Measurements from ENCODE around the gene C18orf32.

C18orf32 gene

DNA sequence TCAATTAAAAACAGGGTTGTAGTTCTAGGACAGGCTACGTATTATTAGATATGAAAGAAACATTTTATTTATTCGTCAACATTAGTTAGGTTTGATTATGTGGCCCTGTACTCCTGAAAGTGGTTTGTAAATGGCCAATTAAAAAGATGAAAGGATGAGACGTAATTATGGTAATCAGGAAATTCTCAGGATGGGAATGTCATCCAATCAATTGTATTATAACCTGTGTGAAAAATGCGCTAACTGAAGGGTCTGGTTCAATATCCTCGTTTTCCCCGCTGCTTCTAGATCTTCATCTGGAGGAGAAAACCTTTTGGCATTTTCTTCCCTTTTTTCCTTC is 5.6 kb upstream of the C18orf32 start:
- CTCF ChIA-PET, result interaction anchor here (0.6 kb wide), 1 partner anchor 134 kb away, joined by 3 read pairs; no protein-coding TSS in a partner anchor
- TF ChIP-seq, protein P1, sequence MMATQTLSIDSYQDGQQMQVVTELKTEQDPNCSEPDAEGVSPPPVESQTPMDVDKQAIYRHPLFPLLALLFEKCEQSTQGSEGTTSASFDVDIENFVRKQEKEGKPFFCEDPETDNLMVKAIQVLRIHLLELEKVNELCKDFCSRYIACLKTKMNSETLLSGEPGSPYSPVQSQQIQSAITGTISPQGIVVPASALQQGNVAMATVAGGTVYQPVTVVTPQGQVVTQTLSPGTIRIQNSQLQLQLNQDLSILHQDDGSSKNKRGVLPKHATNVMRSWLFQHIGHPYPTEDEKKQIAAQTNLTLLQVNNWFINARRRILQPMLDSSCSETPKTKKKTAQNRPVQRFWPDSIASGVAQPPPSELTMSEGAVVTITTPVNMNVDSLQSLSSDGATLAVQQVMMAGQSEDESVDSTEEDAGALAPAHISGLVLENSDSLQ (IDR thresholded peaks at IDR 0.05), result no peak
- TF ChIP-seq SP1 (IDR thresholded peaks at IDR 0.05) (no peak), FOXM1 (IDR thresholded peaks at IDR 0.05; ENCODE audit: borderline replicate concordance) (no peak), BHLHE40 (IDR thresholded peaks at IDR 0.05; ENCODE audit: borderline replicate concordance) (no peak), HDGF (IDR thresholded peaks at IDR 0.05; ENCODE audit: borderline replicate concordance) (no peak), TARDBP (IDR thresholded peaks at IDR 0.05) (no peak), L3MBTL2 (conservative IDR thresholded peaks at IDR 0.05) (no peak), ZNF384 (IDR thresholded peaks at IDR 0.05) (no peak), FOXK2 (IDR thresholded peaks at IDR 0.05) (no peak), CTBP1 (IDR thresholded peaks at IDR 0.05; ENCODE audit: borderline replicate concordance) (no peak)
- POLR2A ChIA-PET, result interaction anchor here (0.8 kb wide), 1 partner anchor 21 kb away, joined by 3 read pairs; no protein-coding TSS in a partner anchor
- DNase-seq (ENCODE audit: extremely low spot score), result no peak

DNA sequence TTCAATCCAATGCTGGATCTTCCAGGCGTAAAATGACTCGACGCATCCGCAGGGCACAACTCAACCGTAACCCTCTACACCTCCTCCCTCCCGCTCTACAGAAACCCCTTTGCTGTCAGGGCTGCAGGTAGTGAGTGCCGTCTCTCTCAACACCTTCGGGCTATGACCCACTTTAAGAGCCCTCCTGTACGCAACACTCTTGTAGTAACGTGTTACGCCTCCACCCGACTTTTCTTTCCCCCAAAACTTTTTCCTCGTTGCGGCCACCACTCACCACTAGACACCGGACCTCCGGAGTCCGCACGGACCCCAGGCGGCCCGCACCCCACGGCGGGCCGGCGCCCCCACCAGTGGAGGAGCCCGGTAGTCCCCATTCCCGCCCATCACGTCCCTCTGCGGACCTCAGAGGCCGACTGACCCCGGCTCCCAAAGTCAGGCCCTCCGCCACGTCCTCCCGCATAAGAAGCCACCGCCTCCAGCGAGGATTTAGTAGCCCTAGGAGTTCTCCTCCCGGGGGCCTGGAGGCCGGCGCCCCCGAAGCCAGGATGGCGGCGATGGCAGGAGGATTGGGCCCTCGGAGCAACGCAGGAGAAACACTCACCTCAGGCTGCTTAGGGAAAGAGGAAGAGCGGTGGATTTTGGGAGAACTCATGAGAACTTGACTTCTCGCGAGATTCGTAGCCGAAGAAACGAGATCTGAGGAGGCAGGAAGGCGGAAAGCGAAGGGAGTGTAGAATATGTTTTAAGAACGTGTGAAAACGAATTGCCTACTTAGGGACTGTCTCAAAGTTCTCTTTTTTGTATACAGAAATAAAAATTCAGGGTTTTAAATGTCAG is 5.0 kb upstream of the C18orf32 start, which contains the start of gene RPL17:
Gene RPL17, minus strand, starts transcription at position 609 of the 837 bp plus-strand sequence.
- TF ChIP-seq ARNT (IDR thresholded peaks at IDR 0.05) (no peak), TARDBP (IDR thresholded peaks at IDR 0.05) (no peak), FOXK2 (IDR thresholded peaks at IDR 0.05) (no peak), CTBP1 (IDR thresholded peaks at IDR 0.05; ENCODE audit: borderline replicate concordance) (no peak), L3MBTL2 (conservative IDR thresholded peaks at IDR 0.05) (peak; percentile 48), SP1 (IDR thresholded peaks at IDR 0.05) (peak; percentile 78; the same call in 1 of the 2 replicates), ELF4 (IDR thresholded peaks at IDR 0.05) (peak; percentile 87), NFRKB (IDR thresholded peaks at IDR 0.05) (no peak)
- TF ChIP-seq, protein P1 (IDR thresholded peaks at IDR 0.05), result no peak; the same call in 1 of the 2 replicates
- CTCF ChIA-PET, result no interaction called here
- POLR2A ChIA-PET, result interaction anchor here (0.8 kb wide), 1 partner anchor 22 kb away, joined by 3 read pairs; no protein-coding TSS in a partner anchor
- DNase-seq (ENCODE audit: extremely low spot score), result peak; percentile 80

DNA sequence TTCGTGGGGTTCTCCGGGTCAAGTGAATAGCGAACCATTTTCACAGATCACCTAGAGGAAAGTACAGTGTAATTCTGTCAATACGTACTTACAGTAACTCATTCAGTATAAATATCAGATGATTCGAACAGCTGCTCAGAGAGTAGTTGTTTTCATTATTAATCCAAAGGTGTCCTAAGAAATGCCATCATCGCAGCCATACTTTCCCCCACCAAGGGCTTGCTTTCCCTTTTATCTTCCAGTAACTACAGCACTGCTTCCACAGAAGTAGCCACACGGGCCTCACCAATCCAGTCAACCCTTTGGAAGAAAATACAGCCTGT is 4.5 kb upstream of the C18orf32 start:
- TF ChIP-seq, protein P1 (IDR thresholded peaks at IDR 0.05), result no peak
- TF ChIP-seq SP1 (IDR thresholded peaks at IDR 0.05) (no peak), ZNF384 (IDR thresholded peaks at IDR 0.05) (no peak), HDGF (IDR thresholded peaks at IDR 0.05; ENCODE audit: borderline replicate concordance) (no peak), CTBP1 (IDR thresholded peaks at IDR 0.05; ENCODE audit: borderline replicate concordance) (no peak), ARNT (IDR thresholded peaks at IDR 0.05) (no peak), NFRKB (IDR thresholded peaks at IDR 0.05) (no peak), BHLHE40 (IDR thresholded peaks at IDR 0.05; ENCODE audit: borderline replicate concordance) (no peak), FOXM1 (IDR thresholded peaks at IDR 0.05; ENCODE audit: borderline replicate concordance) (no peak), TARDBP (IDR thresholded peaks at IDR 0.05) (no peak), FOXK2 (IDR thresholded peaks at IDR 0.05) (no peak), LEF1 (IDR thresholded peaks at IDR 0.05; ENCODE audit: borderline replicate concordance) (no peak), L3MBTL2 (conservative IDR thresholded peaks at IDR 0.05) (no peak), ELF4 (IDR thresholded peaks at IDR 0.05) (no peak), SUZ12 (IDR thresholded peaks at IDR 0.05) (no peak), FOXA1 (IDR thresholded peaks at IDR 0.05) (no peak)
- ChIA-PET CTCF (no interaction called here), POLR2A (no interaction called here)
- no peak for DNase-seq (ENCODE audit: extremely low spot score)

DNA sequence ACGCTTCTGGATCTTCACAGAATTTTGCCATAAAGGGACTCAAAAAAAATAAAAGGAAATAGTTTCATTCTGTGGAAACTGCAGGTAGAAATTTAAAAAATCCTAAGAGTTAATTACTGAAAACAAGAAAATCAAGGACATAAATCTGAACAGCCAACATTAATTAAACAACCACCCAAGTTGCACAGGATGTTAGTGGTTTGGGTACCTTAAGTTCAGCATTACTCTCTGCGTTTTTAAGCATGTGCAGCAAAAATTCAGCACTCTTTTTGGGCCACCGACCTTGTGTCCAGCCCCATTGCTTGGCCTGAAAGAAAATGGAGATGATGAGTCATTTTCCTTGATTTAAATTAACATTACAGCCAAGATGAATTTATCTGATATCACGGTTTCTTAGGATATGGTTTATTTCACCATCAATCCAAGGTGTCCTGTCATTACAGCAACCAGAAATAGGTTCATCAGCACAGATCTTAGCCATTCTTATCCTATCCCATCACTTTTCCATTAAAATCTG is 3.3 kb upstream of the C18orf32 start:
- POLR2A ChIA-PET, result interaction anchor here (0.9 kb wide), 1 partner anchor 270 kb away, joined by 3 read pairs; no protein-coding TSS in a partner anchor
- TF ChIP-seq FOXK2 (IDR thresholded peaks at IDR 0.05) (no peak), LEF1 (IDR thresholded peaks at IDR 0.05; ENCODE audit: borderline replicate concordance) (no peak), NFRKB (IDR thresholded peaks at IDR 0.05) (no peak), FOXA1 (IDR thresholded peaks at IDR 0.05) (no peak), SUZ12 (IDR thresholded peaks at IDR 0.05) (no peak), ZNF384 (IDR thresholded peaks at IDR 0.05) (no peak), CTBP1 (IDR thresholded peaks at IDR 0.05; ENCODE audit: borderline replicate concordance) (no peak), BHLHE40 (IDR thresholded peaks at IDR 0.05; ENCODE audit: borderline replicate concordance) (no peak), TARDBP (IDR thresholded peaks at IDR 0.05) (no peak)
- TF ChIP-seq, protein P1 (IDR thresholded peaks at IDR 0.05), result no peak
- CTCF ChIA-PET, result interaction anchor here (0.5 kb wide), 1 partner anchor 123 kb away, joined by 3 read pairs; no protein-coding TSS in a partner anchor
- no peak for DNase-seq (ENCODE audit: extremely low spot score)

DNA sequence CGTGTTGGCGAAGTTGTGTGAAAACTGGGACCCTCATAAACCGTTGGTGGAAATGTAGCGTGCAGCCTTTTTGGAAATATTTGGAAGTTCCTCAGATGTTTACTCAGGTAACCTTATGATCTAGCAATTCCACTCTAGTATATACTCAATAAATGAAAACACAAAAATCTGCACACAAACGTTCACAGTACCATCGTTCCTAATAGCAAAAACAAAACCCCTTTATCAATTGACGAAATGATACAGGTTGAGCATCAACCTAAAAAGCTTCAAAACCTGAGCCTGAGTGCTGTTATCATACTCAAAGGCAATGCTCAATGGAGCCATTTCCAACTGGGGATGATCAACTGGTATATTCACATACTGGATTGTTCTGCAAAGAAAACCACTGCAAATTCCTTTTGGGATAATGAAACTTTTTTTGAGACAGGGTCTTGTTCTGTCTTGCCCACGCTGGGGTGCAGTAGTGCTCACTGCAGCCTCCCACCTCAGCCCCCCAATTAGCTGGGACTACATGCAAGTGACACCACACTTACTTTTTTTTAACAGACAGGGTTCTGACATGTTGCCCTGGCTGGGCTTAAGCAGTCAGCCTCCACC is 777 bp upstream of the C18orf32 start:
- DNase-seq (ENCODE audit: extremely low spot score), result no peak
- ChIA-PET POLR2A (interaction anchor here (1.1 to 2.1 kb wide), 11 partner anchors 8 to 949 kb away, joined by 3 to 12 read pairs (median 5); partner anchors contain the start of genes CTIF and DYM), CTCF (interaction anchor here (1.2 kb wide), 1 partner anchor 23 kb away, joined by 3 read pairs; no protein-coding TSS in a partner anchor)
- TF ChIP-seq NFRKB (IDR thresholded peaks at IDR 0.05) (no peak), FOXK2 (IDR thresholded peaks at IDR 0.05) (no peak), ZNF384 (IDR thresholded peaks at IDR 0.05) (no peak), BHLHE40 (IDR thresholded peaks at IDR 0.05; ENCODE audit: borderline replicate concordance) (no peak; the same call in 1 of the 2 replicates), HDGF (IDR thresholded peaks at IDR 0.05; ENCODE audit: borderline replicate concordance) (no peak), L3MBTL2 (conservative IDR thresholded peaks at IDR 0.05) (no peak), SUZ12 (IDR thresholded peaks at IDR 0.05) (no peak), ARNT (IDR thresholded peaks at IDR 0.05) (no peak), SP1 (IDR thresholded peaks at IDR 0.05) (no peak), TARDBP (IDR thresholded peaks at IDR 0.05) (no peak), CTBP1 (IDR thresholded peaks at IDR 0.05; ENCODE audit: borderline replicate concordance) (no peak), LEF1 (IDR thresholded peaks at IDR 0.05; ENCODE audit: borderline replicate concordance) (no peak), FOXA1 (IDR thresholded peaks at IDR 0.05) (no peak), FOXM1 (IDR thresholded peaks at IDR 0.05; ENCODE audit: borderline replicate concordance) (no peak), ELF4 (IDR thresholded peaks at IDR 0.05) (no peak)
- TF ChIP-seq, protein P1 (IDR thresholded peaks at IDR 0.05), result no peak
